Measurements from ENCODE around the gene TNFAIP3.

The TNFAIP3 gene

GRCh38 chr6:137904822-137905617 lies 38.0 kb downstream of the TNFAIP3 start:
- DNase-seq: peak; percentile 77 to 88

GRCh38 chr6:137906020-137906472 lies 39.0 kb downstream of the TNFAIP3 start:
- DNase-seq: no peak

DNA sequence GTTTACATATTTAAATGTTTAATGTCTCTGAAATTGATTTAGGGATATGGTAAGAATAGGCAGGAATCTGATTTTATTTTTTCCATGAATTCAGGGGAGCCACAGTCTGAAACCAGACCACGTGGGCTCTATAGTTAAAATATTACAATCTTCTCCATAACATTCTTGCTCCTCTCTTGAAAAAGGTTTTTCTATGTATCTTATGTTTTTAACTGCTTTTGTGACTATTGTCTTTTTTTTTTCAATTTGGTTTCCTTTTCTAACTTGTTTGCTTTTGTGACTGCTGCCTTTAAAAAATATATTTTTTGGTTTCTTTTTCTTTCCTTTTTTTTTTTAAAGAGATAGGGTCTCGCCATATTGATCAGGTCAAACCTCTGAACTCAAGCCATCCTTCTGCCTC lies 40.1 kb downstream of the TNFAIP3 start:
- no peak for DNase-seq

- no peak for DNase-seq
Observed at GRCh38 chr6:137909533-137909932, 42.5 kb downstream of the TNFAIP3 start.

- no peak for DNase-seq
Observed at GRCh38 chr6:137910424-137910834, 43.4 kb downstream of the TNFAIP3 start.

DNA sequence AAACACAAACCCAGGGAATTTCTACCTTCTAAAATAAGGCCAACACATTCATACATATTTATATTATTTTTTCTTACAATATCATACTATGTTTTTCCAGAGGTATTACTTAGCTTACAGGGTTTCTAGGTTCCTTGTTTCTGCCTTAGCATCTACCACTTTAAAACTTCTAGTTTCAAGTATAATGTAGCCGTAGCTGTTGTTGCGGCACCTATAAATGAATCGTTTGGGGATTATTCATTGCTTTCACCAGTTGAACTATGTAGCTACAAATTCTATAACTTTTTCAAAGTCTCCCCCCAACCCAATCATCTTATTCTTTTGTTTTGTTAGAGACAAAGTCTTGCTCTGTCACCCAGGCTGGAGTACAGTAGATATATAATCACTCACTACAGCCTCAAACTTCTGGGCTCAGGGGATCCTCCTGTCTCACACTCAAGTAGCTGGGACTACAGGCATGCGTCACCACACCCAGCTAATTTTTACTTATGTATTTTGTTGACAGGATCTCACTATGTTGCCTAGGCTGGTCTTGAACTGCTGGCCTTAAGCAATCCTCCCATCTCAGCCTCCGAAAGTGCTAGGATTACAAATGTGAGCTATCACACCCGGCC lies 43.9 kb downstream of the TNFAIP3 start:
- DNase-seq: no peak

DNA sequence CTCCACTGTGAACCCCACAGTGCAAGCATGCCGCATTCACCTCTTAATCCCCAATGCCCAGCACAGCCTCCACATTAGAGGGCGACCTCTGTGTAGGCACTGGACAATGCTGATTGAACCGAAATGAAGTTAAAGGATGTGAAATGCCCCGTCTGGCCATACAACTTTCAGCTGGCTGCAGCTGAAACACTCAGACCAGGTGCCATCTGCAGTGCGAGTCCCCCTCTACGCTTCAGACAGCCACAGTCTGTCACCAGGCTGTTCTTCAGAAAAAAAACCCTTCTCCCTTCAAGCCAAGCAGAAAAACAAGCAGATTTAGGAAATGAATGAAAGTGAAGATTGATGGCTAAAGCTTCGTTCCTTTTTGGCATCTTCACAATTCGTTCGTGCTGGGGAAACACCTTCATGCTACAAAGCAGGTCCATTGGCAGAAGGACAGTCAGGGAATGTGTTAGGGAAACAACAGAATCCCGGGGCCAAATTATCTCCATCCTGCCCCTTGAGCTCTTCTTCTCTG lies 44.7 kb downstream of the TNFAIP3 start:
- DNase-seq: no peak

DNA sequence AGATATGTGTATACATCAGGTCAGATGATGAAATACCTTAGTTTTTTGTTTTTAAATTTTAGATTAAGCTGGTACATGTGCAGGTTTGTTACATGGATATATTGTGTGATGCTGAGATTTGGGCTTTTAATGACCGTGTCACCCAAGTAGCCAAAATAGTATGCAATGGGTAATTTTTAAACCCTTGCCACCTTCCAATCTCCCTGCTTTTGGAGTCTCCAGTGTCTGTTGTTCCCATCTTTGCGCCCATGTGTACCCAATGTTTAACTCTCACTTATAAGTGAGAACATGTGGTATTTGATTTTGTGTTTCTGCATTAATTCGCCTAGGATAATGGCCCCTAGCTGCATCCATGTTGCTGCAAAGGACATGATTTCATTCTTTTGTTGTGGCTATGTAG lies 45.8 kb downstream of the TNFAIP3 start:
- no peak for DNase-seq

DNA sequence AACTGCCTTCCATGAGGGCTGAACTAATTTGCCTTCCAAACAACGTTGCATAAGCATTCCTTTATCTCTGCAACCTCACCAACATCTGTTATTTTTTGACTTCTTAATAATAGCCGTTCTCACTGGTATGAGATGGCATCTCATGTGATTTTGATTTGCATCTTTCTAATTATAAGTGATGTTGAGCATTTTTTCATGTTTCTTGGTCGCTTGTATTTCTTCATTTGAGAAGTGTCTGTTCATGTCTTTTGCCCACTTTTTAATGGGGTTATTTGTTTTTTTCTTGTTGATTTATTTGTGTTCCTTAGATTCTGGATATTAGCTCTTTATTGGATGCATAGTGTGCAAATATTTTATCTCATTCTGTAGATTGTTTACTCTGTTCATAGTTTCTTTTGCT lies 46.4 kb downstream of the TNFAIP3 start:
- DNase-seq: no peak

GRCh38 chr6:137913996-137914529 lies 47.0 kb downstream of the TNFAIP3 start:
- no peak for DNase-seq

GRCh38 chr6:137914530-137915193 lies 47.6 kb downstream of the TNFAIP3 start:
- DNase-seq: no peak

- no peak for DNase-seq
Observed at GRCh38 chr6:137915790-137916189, 48.7 kb downstream of the TNFAIP3 start.

DNA sequence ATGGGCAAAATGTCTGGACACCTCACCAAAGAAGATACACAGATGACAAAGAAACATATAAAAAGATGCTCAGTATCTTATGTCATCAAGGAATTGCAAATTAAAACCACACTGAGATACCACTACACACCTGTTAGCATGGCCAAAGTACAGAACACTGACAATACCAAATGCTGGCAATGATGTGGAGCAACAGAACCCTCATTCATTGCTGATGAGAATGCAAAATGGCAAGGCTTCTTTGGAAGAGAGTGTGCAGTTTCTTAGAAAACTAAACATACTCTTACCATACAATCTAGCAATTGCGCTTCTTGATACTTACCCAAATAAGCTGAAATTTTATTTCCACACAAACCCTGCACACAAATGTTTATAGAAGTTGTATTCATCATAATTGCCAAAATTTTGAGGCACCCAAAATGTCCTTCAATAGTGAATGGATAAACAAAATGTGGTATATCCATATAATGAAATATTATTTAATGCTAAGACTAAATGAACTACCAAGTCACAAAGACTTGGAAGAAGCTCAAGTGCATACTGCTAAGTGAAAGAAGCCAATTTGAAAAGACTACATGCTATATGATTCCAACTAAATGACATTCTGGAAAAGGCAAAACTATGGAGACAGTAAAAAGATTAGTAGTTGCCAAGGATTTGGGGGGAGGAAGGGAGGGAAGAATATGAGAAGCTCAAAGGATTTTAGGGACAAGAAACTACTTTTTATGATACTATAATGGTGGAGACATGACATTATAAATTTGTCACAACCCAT lies 50.7 kb downstream of the TNFAIP3 start:
- DNase-seq: no peak

DNA sequence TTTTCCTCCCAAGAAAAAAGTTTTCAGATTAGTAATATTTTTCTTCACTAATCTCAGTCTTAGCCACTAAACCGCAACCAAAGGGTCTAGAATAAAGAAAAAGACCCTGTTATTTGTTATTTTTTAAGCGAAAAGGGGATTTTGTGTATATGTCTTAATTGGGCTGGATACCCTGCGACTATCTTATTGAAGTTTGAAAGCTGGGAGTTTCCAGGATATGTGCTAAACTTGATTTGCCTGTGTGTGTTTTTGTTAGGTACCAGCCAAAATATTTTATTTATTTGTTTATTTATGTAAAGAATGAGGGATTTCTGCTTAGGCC lies 52.4 kb downstream of the TNFAIP3 start:
- no peak for DNase-seq

- DNase-seq: no peak
Observed at GRCh38 chr6:137919837-137920730, 53.0 kb downstream of the TNFAIP3 start.

DNA sequence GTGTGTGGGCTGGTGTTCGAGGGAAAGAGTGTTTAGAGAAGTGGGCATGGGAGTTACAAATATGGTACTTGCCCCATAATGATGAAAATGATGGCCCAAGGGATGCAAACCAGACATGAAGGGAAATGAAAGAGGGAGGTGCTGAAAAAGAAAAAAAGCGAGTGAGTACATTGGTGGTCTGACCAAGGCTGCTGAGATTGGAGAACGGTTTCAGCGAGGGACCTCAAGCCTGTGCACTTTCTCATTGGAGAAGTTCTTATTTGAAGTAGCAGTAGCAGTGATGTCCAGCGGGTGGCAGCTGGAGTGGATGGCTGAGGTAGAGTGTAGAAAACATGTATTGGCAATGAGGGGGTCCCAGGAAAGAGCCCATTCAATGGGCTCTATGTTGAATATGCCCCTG lies 54.8 kb downstream of the TNFAIP3 start:
- no peak for DNase-seq

DNA sequence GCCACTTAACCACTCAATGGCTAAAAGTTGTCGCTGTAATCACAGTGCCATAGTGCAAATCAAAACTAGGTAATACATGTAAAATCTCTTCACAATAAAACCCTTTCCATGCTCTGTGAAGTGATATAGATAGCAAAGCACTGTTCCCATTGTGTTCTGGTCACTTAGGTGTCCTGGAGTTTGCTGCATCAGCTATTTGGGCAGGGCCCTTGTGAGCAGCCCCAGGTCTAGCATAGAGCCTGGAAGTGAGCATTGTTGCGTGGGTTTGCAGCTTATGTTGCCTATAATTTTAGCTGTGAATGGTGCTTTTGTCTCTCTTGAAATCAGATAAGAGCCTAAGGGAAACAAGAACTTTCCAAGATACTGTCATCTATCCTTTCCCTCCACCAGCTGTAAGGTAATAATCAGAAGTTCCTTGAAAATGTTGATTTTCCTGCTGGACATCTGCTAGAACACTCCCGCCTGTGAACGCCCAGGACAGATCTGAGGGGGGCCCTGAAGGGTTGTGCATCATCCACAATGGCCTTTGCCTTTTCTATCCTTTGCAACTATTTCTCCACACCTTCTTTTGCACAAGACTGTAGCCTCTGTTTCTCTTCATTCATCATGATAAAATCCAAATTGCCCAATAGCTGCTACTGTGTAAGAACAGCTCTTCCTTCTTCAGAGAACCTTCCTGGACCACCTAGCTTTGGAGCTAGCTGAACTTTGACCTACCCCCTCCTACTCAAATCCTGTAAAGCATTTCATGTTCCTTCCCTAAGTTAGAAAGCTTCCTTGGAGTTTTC lies 57.0 kb downstream of the TNFAIP3 start:
- no peak for DNase-seq

GRCh38 chr6:137925141-137925698 lies 58.2 kb downstream of the TNFAIP3 start:
- DNase-seq: no peak

DNA sequence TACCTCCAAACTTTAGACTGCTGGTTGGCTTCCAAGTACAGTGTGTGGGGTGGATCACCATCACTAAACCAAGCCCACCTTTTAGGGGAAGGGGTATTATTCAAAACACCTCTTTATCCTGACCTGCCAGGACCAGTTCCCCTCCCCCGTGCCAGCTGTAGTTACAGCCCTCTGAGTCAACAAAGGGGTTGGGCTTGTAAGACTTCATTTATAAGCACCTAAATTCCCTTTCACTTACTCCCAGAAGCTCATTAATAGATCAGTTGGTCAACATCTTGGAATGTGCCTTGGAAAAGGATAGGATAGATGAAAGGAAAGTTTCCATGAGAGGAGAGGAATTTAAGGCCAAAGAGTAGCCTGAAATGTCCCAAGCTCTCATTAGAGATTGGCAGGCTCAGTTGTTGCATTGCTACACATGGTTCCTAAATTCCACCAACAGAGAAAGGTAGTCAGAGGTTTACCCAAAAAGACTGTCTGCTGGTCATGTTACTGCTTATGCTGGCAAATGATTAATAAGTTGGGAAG lies 59.2 kb downstream of the TNFAIP3 start:
- DNase-seq: peak; percentile 28 to 39

- no peak for DNase-seq
Observed at GRCh38 chr6:137926985-137927384, 59.9 kb downstream of the TNFAIP3 start.

Measured in stimulated activated CD4-positive, alpha-beta T cell treated with anti-CD3 and anti-CD28 coated beads, Interleukin-4, amount 100 ng/mL, for 4 hours (primary cell).